ENCODE data around the gene DNAH1. TPM values are rescaled to one million over a fixed set of nuclear protein-coding genes. Genes with fewer than 3 reads are reported as not detected.
A peak's percentile ranks its signal among the peaks of the same experiment; 100 is the strongest.

Gene DNAH1
- total RNA-seq, 1 donor = 4.7 TPM

DNA sequence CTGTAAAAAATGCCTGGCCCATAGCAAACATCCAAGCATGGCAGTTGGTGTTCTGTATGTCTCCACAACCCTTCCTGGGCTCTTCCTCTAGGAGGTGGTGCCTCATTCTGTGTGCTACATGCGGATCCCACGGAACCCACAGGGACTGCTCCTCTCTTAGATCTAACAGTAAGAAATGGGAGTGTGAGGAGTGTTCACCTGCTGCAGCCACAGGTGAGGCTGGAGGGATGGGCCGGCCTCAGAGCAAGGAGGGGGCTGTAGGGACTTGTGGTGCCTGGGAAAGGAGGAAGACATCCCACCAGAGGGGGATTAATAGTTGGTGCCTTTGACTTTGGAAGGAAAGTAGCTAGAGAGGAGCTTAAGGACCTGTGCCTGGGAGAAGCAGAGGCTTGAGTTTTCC, 106.5 kb downstream of the DNAH1 start:
- TF ChIP-seq, protein P1, sequence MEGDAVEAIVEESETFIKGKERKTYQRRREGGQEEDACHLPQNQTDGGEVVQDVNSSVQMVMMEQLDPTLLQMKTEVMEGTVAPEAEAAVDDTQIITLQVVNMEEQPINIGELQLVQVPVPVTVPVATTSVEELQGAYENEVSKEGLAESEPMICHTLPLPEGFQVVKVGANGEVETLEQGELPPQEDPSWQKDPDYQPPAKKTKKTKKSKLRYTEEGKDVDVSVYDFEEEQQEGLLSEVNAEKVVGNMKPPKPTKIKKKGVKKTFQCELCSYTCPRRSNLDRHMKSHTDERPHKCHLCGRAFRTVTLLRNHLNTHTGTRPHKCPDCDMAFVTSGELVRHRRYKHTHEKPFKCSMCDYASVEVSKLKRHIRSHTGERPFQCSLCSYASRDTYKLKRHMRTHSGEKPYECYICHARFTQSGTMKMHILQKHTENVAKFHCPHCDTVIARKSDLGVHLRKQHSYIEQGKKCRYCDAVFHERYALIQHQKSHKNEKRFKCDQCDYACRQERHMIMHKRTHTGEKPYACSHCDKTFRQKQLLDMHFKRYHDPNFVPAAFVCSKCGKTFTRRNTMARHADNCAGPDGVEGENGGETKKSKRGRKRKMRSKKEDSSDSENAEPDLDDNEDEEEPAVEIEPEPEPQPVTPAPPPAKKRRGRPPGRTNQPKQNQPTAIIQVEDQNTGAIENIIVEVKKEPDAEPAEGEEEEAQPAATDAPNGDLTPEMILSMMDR (IDR thresholded peaks at IDR 0.05; ENCODE audit: insufficient read depth, low read depth, low read length) = no peak
- DNase-seq (ENCODE audit: low read depth) = no peak
- H3K4me3 ChIP-seq (ENCODE audit: low read depth, low read length) = no peak overlapping the region

DNA sequence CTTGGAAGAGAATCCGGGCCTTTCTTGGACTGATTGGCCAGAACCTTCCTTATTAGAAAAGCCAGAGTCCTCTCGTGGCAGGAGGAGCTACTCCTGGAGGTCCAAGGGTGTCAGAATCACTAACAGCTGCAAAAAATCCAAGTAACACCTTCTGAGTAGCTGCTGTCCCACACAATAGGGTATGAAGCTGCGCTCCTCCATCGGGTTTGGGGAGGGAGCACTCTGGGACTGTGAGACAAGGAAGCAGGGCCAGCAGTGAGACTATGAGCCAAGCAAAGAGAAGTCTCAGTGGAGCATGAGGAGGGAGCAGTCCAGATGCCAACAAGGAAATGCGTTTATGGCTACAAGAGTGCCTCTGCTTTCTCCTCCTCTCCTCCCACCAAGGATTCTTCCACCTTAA, 107.1 kb downstream of the DNAH1 start:
- TF ChIP-seq, protein P1 (IDR thresholded peaks at IDR 0.05; ENCODE audit: insufficient read depth, low read depth, low read length) = no peak
- no peak for DNase-seq (ENCODE audit: low read depth)
- no peak overlapping the region for H3K4me3 ChIP-seq (ENCODE audit: low read depth, low read length)

DNA sequence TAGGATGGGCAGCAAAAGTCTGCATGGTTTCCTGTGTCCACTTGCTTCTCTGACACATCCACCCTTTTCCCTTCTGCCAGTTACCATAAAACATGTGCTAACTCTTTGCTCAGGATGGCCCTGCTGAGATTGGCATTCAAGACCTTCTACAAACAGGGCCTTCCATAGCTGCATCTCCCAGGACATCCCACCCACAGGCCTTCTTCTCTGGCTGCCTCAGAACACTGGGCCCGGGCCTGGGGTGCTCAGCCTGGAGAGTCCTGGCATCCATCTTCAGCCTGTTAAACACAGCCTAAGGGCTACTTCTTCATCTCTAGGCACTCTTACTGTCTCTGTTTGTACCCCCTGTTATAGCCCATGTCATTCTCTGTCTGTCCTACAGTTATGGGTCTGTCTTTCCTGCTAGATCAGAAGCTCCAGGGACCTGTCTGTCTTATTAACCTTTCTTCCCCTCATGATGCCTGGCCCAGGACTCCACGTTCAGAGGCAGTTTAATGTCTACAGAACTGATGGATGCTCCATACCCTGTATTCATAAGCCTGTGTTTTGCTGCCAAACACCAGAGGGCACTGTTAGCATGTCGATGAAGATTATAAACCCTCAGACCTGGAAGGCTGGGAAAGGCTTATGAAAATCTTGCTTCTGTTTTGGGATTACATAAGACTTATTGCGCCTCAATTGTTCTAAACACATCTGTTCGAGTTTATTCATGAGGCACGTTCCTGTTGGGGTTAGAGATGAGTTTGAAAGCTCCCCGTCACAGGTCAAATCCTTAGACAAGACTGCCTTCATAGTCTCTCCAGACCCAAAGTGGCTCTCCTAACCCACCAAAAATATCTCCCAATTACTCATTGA, 112.3 kb downstream of the DNAH1 start:
- no peak overlapping the region for H3K4me3 ChIP-seq (ENCODE audit: low read depth, low read length)
- DNase-seq (ENCODE audit: low read depth) = peak; percentile 90
- TF ChIP-seq, protein P1 (IDR thresholded peaks at IDR 0.05; ENCODE audit: insufficient read depth, low read depth, low read length) = peak; percentile 83

DNA sequence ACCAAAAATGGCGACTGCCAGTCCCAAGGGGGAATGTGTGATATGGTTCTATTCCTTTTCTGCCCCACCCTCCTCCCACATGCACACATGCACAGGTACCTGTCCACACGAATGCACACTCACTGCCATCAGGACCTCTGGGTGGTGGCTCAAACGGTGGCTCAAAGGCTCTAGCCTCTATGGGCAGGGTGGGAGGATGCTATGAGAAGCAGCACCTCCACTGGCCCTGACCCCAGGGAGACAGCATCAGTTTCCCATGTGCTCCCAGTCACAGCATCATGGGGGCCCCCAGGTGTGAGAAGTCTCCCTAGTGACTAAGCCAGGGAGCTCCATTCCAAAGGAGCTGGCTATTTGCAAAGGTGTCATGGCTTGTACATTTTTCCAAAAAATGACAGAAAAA, 112.9 kb downstream of the DNAH1 start:
- no peak for DNase-seq (ENCODE audit: low read depth)
- no peak overlapping the region for H3K4me3 ChIP-seq (ENCODE audit: low read depth, low read length)
- TF ChIP-seq, protein P1 (IDR thresholded peaks at IDR 0.05; ENCODE audit: insufficient read depth, low read depth, low read length) = no peak

DNA sequence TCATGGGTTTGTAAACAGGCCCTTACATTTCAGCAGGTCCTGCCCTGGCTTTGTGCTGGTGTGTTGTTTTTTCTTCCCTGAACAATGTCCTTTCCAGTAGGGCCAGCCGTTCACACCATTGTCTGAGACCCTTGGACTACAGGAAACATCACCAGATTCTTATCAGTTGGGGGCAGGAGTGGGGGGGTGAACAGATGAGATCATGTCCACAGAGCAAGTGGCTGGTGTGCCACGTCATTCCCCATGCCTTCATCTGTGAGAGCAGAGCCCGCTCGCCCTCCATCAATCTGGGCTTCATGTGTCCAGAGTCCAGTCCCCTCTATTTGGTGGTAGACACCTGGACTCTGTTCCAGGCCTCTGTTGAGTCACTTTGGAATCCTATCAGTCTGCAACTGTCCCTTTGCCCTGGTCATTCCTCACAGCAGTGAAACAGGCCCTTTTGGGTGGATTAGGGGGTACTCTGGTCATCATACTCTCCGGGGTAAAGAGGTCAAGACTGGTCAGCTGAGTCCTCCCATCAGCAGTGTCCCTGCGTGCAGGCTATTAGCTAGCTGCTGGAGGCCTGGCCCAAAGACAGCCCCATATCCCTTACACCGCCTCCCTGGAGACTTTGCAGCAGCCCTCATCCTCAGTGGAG, 113.8 kb downstream of the DNAH1 start:
- TF ChIP-seq, protein P1 (IDR thresholded peaks at IDR 0.05; ENCODE audit: insufficient read depth, low read depth, low read length) = no peak
- no peak for DNase-seq (ENCODE audit: low read depth)
- no peak overlapping the region for H3K4me3 ChIP-seq (ENCODE audit: low read depth, low read length)

DNA sequence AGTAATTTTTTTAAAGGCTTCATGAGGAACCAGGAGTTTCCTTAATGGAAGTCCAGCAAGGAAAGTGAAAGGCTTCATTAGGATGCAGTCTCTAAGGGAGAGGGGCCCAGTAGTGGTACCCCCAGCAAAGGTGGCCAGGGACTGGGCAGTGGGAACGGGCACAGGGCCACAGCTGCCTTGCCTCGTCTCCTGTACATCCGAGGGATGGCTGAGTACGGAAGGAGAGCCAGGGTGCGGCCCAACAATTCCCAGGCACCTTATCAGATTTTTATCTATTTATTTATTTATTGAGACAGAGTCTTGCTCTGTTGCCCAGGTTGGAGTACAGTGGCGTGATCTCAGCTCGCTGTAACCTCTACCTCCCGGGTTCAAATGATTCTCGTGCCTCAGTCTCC, 114.3 kb downstream of the DNAH1 start:
- no peak overlapping the region for H3K4me3 ChIP-seq (ENCODE audit: low read depth, low read length)
- no peak for DNase-seq (ENCODE audit: low read depth)
- TF ChIP-seq, protein P1 (IDR thresholded peaks at IDR 0.05; ENCODE audit: insufficient read depth, low read depth, low read length) = no peak

All from fibroblast of villous mesenchyme (primary cell).